ENCODE results near the gene RXFP1.

DNA sequence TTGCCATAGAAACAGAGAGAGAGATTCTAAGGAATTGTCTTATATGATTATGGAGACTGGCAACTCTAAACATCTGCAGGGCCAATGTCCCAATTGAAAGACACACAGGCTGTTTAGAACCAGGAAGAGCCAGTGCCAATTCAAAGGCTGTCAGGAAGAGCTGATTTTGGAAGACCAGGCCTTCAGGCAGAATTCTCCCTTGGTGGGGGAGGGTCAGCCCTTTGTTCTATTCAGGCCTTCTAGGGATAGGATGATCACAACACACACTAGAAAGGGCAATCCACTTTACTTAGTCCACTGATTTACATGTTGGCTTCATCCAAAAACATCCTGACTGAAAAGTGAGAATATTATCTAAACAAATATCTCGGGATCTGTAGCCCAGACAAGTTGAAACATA, 134.8 kb downstream of the RXFP1 start:
- TF ChIP-seq, protein P1, sequence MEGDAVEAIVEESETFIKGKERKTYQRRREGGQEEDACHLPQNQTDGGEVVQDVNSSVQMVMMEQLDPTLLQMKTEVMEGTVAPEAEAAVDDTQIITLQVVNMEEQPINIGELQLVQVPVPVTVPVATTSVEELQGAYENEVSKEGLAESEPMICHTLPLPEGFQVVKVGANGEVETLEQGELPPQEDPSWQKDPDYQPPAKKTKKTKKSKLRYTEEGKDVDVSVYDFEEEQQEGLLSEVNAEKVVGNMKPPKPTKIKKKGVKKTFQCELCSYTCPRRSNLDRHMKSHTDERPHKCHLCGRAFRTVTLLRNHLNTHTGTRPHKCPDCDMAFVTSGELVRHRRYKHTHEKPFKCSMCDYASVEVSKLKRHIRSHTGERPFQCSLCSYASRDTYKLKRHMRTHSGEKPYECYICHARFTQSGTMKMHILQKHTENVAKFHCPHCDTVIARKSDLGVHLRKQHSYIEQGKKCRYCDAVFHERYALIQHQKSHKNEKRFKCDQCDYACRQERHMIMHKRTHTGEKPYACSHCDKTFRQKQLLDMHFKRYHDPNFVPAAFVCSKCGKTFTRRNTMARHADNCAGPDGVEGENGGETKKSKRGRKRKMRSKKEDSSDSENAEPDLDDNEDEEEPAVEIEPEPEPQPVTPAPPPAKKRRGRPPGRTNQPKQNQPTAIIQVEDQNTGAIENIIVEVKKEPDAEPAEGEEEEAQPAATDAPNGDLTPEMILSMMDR (IDR thresholded peaks at IDR 0.05): no peak
- TF ChIP-seq POLR2A (IDR thresholded peaks at IDR 0.05) (no peak), EP300 (IDR thresholded peaks at IDR 0.05) (no peak)
